ENCODE results near the gene SALL1.

SALL1 gene

GRCh38 chr16:51159865-51160264 is 8.8 kb upstream of the SALL1 start:
- DNase-seq (ENCODE audit: low read depth): no peak
- no peak overlapping the region for H3K4me3 ChIP-seq (ENCODE audit: low read depth, low read length)

- DNase-seq (ENCODE audit: low read depth): no peak
- no peak overlapping the region for H3K4me3 ChIP-seq (ENCODE audit: low read depth, low read length)
Observed at GRCh38 chr16:51159296-51159695, 8.2 kb upstream of the SALL1 start.

GRCh38 chr16:51157698-51158097 is 6.6 kb upstream of the SALL1 start:
- no peak for DNase-seq (ENCODE audit: low read depth)
- H3K4me3 ChIP-seq (ENCODE audit: low read depth, low read length): no peak overlapping the region

GRCh38 chr16:51156807-51157200 is 5.7 kb upstream of the SALL1 start:
- H3K4me3 ChIP-seq (ENCODE audit: low read depth, low read length): no peak overlapping the region
- no peak for DNase-seq (ENCODE audit: low read depth)

- H3K4me3 ChIP-seq (ENCODE audit: low read depth, low read length): peak overlapping the region; percentile 48
- no peak for DNase-seq (ENCODE audit: low read depth)
Observed at GRCh38 chr16:51155820-51156806, 5.0 kb upstream of the SALL1 start.

GRCh38 chr16:51155199-51155607 is 4.1 kb upstream of the SALL1 start:
- H3K4me3 ChIP-seq (ENCODE audit: low read depth, low read length): peak overlapping the region; percentile 48
- no peak for DNase-seq (ENCODE audit: low read depth)

- DNase-seq (ENCODE audit: low read depth): no peak
- peak overlapping the region; percentile 76 for H3K4me3 ChIP-seq (ENCODE audit: low read depth, low read length)
Observed at GRCh38 chr16:51154271-51155171, 3.5 kb upstream of the SALL1 start.

- H3K4me3 ChIP-seq (ENCODE audit: low read depth, low read length): peak overlapping the region; percentile 76
- no peak for DNase-seq (ENCODE audit: low read depth)
Observed at GRCh38 chr16:51153577-51154031, 2.5 kb upstream of the SALL1 start.

- H3K4me3 ChIP-seq (ENCODE audit: low read depth, low read length): peak overlapping the region; percentile 76
- no peak for DNase-seq (ENCODE audit: low read depth)
Observed at GRCh38 chr16:51152691-51153576, 1.9 kb upstream of the SALL1 start.

GRCh38 chr16:51151961-51152663 is 1.0 kb upstream of the SALL1 start:
- DNase-seq (ENCODE audit: low read depth): peak; percentile 83

GRCh38 chr16:51151435-51151960 is 428 bp upstream of the SALL1 start:
- H3K4me3 ChIP-seq (ENCODE audit: low read depth, low read length): peak overlapping the region; percentile 76
- peak; percentile 60 for DNase-seq (ENCODE audit: low read depth)

More at GRCh38 chr16:51151961-51152663, 1.0 kb upstream of the SALL1 start:
- peak overlapping the region; percentile 76 for H3K4me3 ChIP-seq (ENCODE audit: low read depth, low read length)

GRCh38 chr16:51150165-51150887 is 744 bp downstream of the SALL1 start:
- peak overlapping the region; percentile 76 for H3K4me3 ChIP-seq (ENCODE audit: low read depth, low read length)
- DNase-seq (ENCODE audit: low read depth): no peak

GRCh38 chr16:51149721-51150164 is 1.3 kb downstream of the SALL1 start:
- H3K4me3 ChIP-seq (ENCODE audit: low read depth, low read length): peak overlapping the region; percentile 76
- DNase-seq (ENCODE audit: low read depth): no peak

- peak overlapping the region; percentile 76 for H3K4me3 ChIP-seq (ENCODE audit: low read depth, low read length)
- DNase-seq (ENCODE audit: low read depth): no peak
Observed at GRCh38 chr16:51149251-51149661, 1.8 kb downstream of the SALL1 start.

GRCh38 chr16:51148678-51149228 is 2.3 kb downstream of the SALL1 start:
- no peak for DNase-seq (ENCODE audit: low read depth)

GRCh38 chr16:51147776-51148677 is 3.0 kb downstream of the SALL1 start:
- DNase-seq (ENCODE audit: low read depth): no peak
- H3K4me3 ChIP-seq (ENCODE audit: low read depth, low read length): peak overlapping the region; percentile 76

More at GRCh38 chr16:51148678-51149228, 2.3 kb downstream of the SALL1 start:
- H3K4me3 ChIP-seq (ENCODE audit: low read depth, low read length): peak overlapping the region; percentile 76

Data from skeletal muscle cell (primary cell).